IMR-90 (cell line): ENCODE data around the gene ATG9A. TPM values are rescaled to one million over a fixed set of nuclear protein-coding genes. Genes with fewer than 3 reads are reported as not detected.

Experiments
- ATAC-seq: fragments of 200-7000 bp; cut with Tn5 transposase; 2 replicates; pipeline ENCODE4 v1.9.1; 2020; ENCODE audit warnings: low read depth, mild to moderate bottlenecking, moderate library complexity
- BruUV-seq: library from RNA; stranded (reverse); fragments of 400-500 nt; replicated peaks from 2 replicates; lab custom pipeline; 2021; lab: Mats Ljungman, UMichigan
- CTCF ChIA-PET: fragments of 300-600 bp; formaldehyde crosslinking; extraction: SDS; loops from one replicate; lab custom pipeline; 2021; ENCODE audit warnings: antibody characterized with exemption; lab: Yijun Ruan, JAX
- POLR2A ChIA-PET: fragments of 300-600 bp; sonication (Branson Sonifier 250); formaldehyde crosslinking; loops from one replicate; lab custom pipeline; 2022; ENCODE audit warnings: antibody characterized with exemption; ENCODE audit not compliant: unreplicated experiment; lab: Charles Lee
- DNase-seq: peaks from one replicate; pipeline ENCODE4 v3.0.0; 2013
- H2AFZ ChIP-seq: replicated peaks from 2 replicates; pipeline ENCODE3; 2013; ENCODE audit warnings: low read length, mild to moderate bottlenecking; ENCODE audit not compliant: poor library complexity
- H2AK5ac ChIP-seq: 2 replicates; pipeline ENCODE4 v1.6.1; 2013; ENCODE audit warnings: low read depth, low read length, inconsistent platforms
- H2AK9ac ChIP-seq: replicated peaks from 2 replicates; pipeline ENCODE3; 2013; ENCODE audit warnings: mild to moderate bottlenecking, low read depth, low read length, moderate library complexity; ENCODE audit not compliant: poor library complexity
- H2BK120ac ChIP-seq: 2 replicates; pipeline ENCODE4 v1.6.1; 2013; ENCODE audit warnings: low read depth, low read length, inconsistent platforms
- H2BK15ac ChIP-seq: 3 replicates; pipeline ENCODE4 v1.6.1; 2013; ENCODE audit warnings: low read depth, low read length, inconsistent platforms
- H2BK20ac ChIP-seq: 2 replicates; pipeline ENCODE4 v1.6.1; 2013; ENCODE audit warnings: low read depth, mild to moderate bottlenecking, inconsistent platforms, low read length, moderate library complexity
- H2BK5ac ChIP-seq: 2 replicates; pipeline ENCODE4 v1.6.1; 2013; ENCODE audit warnings: mild to moderate bottlenecking, low read depth, low read length, inconsistent platforms; ENCODE audit not compliant: poor library complexity, severe bottlenecking
- H3K14ac ChIP-seq: replicated peaks from 2 replicates; pipeline ENCODE4 v1.6.1; 2013; ENCODE audit warnings: low read depth, low read length, inconsistent platforms
- H3K18ac ChIP-seq: 2 replicates; pipeline ENCODE4 v1.6.1; 2013; ENCODE audit warnings: low read depth, low read length, control low read depth
- H3K23ac ChIP-seq: 2 replicates; pipeline ENCODE4 v1.6.1; 2013; ENCODE audit warnings: low read depth, low read length, inconsistent platforms
- H3K27ac ChIP-seq: 2 replicates; pipeline ENCODE4 v1.5.1; 2013; ENCODE audit warnings: mild to moderate bottlenecking, control low read depth, low read length; ENCODE audit not compliant: insufficient read depth
- H3K27me3 ChIP-seq: 2 replicates; pipeline ENCODE4 v1.6.1; 2013; ENCODE audit warnings: low read length; ENCODE audit not compliant: control insufficient read depth, insufficient read depth
- H3K36me3 ChIP-seq: 2 replicates; pipeline ENCODE4 v1.6.1; 2013; ENCODE audit warnings: low read length, mixed read lengths; ENCODE audit not compliant: control insufficient read depth, insufficient read depth
- H3K4ac ChIP-seq: 2 replicates; pipeline ENCODE4 v1.6.1; 2013; ENCODE audit warnings: low read depth, low read length, inconsistent platforms
- H3K4me1 ChIP-seq: 2 replicates; pipeline ENCODE4 v1.6.1; 2013; ENCODE audit warnings: low read length, mixed read lengths; ENCODE audit not compliant: control insufficient read depth, insufficient read depth
- H3K4me2 ChIP-seq: 2 replicates; pipeline ENCODE4 v1.6.1; 2013; ENCODE audit warnings: low read depth, mild to moderate bottlenecking, control low read depth, low read length, moderate library complexity
- H3K4me3 ChIP-seq: 2 replicates; pipeline ENCODE4 v1.5.1; 2013; ENCODE audit warnings: low read depth, mild to moderate bottlenecking, control low read depth, low read length, moderate library complexity; ENCODE audit not compliant: insufficient read depth
- H3K56ac ChIP-seq: 2 replicates; pipeline ENCODE4 v1.6.1; 2013; ENCODE audit warnings: low read length, inconsistent platforms; ENCODE audit not compliant: insufficient read depth; ENCODE audit errors: extremely low read depth
- H3K79me1 ChIP-seq, 2 experiments: 2 replicates each; pipeline ENCODE4 v1.6.1; 2013; ENCODE audit warnings: low read length in 2 of 2, inconsistent platforms in 1 of 2, low read depth in 1 of 2
- H3K9ac ChIP-seq: 2 replicates; pipeline ENCODE4 v1.6.1; 2013; ENCODE audit warnings: low read depth, low read length, control low read depth
- H3K9me1 ChIP-seq: 2 replicates; pipeline ENCODE4 v1.6.1; 2013; ENCODE audit warnings: low read length, inconsistent platforms; ENCODE audit not compliant: insufficient read depth
- H3K9me3 ChIP-seq: 2 replicates; pipeline ENCODE4 v1.6.1; 2013; ENCODE audit warnings: low read length; ENCODE audit not compliant: control insufficient read depth, insufficient read depth
- H4K20me1 ChIP-seq: 2 replicates; pipeline ENCODE4 v1.6.1; 2013; ENCODE audit warnings: low read length, inconsistent platforms; ENCODE audit not compliant: insufficient read depth
- H4K5ac ChIP-seq: 2 replicates; pipeline ENCODE4 v1.6.1; 2013; ENCODE audit warnings: mild to moderate bottlenecking, low read depth, low read length, control low read depth
- H4K8ac ChIP-seq, 2 experiments: 2 replicates each; pipeline ENCODE4 v1.6.1; 2013; ENCODE audit warnings: low read depth in 2 of 2, low read length in 2 of 2, control low read depth in 1 of 2, inconsistent platforms in 1 of 2
- H4K91ac ChIP-seq: 2 replicates; pipeline ENCODE4 v1.6.1; 2013; ENCODE audit warnings: low read depth, low read length, inconsistent platforms; ENCODE audit not compliant: insufficient read depth
- CEBPB ChIP-seq: IDR thresholded peaks from 2 replicates; pipeline ENCODE4 v1.6.1; 2012; ENCODE audit warnings: low read depth, low read length, improper control_type of control experiment
- CHD1 ChIP-seq: IDR thresholded peaks from 2 replicates; pipeline ENCODE4 v1.6.1; 2012; ENCODE audit warnings: low read depth, low read length, improper control_type of control experiment
- CTCF ChIP-seq: conservative IDR thresholded peaks from 2 replicates; pipeline ENCODE4 v1.5.1; 2012; ENCODE audit warnings: mild to moderate bottlenecking, low read depth, low read length, improper control_type of control experiment
- ELK1 ChIP-seq: fragments of 150-350 bp; IDR thresholded peaks from 2 replicates; pipeline ENCODE4 v1.6.1; 2016; ENCODE audit warnings: low read depth, mild to moderate bottlenecking, low read length, moderate library complexity, borderline replicate concordance
- FOS ChIP-seq: fragments of 150-350 bp; IDR thresholded peaks from 2 replicates; pipeline ENCODE4 v1.6.1; 2016; ENCODE audit warnings: low read depth, low read length
- MAFK ChIP-seq: IDR thresholded peaks from 2 replicates; pipeline ENCODE4 v1.6.1; 2012; ENCODE audit warnings: low read depth, low read length, improper control_type of control experiment
- MAZ ChIP-seq: IDR thresholded peaks from 2 replicates; pipeline ENCODE4 v1.6.1; 2012; ENCODE audit warnings: low read depth, mild to moderate bottlenecking, low read length, improper control_type of control experiment, moderate library complexity, borderline replicate concordance
- MXI1 ChIP-seq: IDR thresholded peaks from 2 replicates; pipeline ENCODE4 v1.6.1; 2012; ENCODE audit warnings: low read depth, mild to moderate bottlenecking, low read length, moderate library complexity, borderline replicate concordance
- NFE2L2 ChIP-seq: fragments of 150-350 bp; IDR thresholded peaks from 2 replicates; pipeline ENCODE4 v1.6.1; 2016; ENCODE audit warnings: low read depth, mild to moderate bottlenecking, low read length
- POLR2A ChIP-seq: IDR thresholded peaks from 2 replicates; pipeline ENCODE4 v1.6.1; 2012; ENCODE audit warnings: mild to moderate bottlenecking, low read depth, low read length
- RAD21 ChIP-seq: IDR thresholded peaks from 2 replicates; pipeline ENCODE4 v1.6.1; 2012; ENCODE audit warnings: low read length, improper control_type of control experiment
- RCOR1 ChIP-seq: IDR thresholded peaks from 2 replicates; pipeline ENCODE4 v1.6.1; 2012; ENCODE audit warnings: mild to moderate bottlenecking, low read length, improper control_type of control experiment; ENCODE audit not compliant: insufficient replicate concordance
- RFX5 ChIP-seq: IDR thresholded peaks from 2 replicates; pipeline ENCODE4 v1.8.0; 2012; ENCODE audit warnings: low read depth, mild to moderate bottlenecking, low read length, moderate library complexity
- SMC3 ChIP-seq: fragments of 150-350 bp; IDR thresholded peaks from 2 replicates; pipeline ENCODE4 v1.6.1; 2016; ENCODE audit warnings: low read depth, mild to moderate bottlenecking, antibody characterized with exemption, low read length, moderate library complexity
- USF2 ChIP-seq: fragments of 150-350 bp; IDR thresholded peaks from 2 replicates; pipeline ENCODE4 v1.6.1; 2017; ENCODE audit warnings: mild to moderate bottlenecking, antibody characterized with exemption, low read length, low read depth
- WGBS, 2 experiments: methylation state at CpG; one replicate each; pipeline versions ENCODE4 v1.1.5 to v1.1.7; 2013; ENCODE audit warnings: missing lambda C conversion rate in 2 of 2; ENCODE audit not compliant: insufficient read length in 1 of 2; ENCODE audit errors: extremely low coverage in 2 of 2; 5-methylcytosine and 5-hydroxymethylcytosine counted together
- dilution Hi-C: fragments of 300-500 bp; cut with HindIII; formaldehyde crosslinking; loops from one replicate; pipeline ENCODE4 v1.14.3; 2018; ENCODE audit warnings: low sequenced_read_pairs; ENCODE audit not compliant: unreplicated experiment
- in situ Hi-C: fragments of 300-500 bp; cut with MboI; formaldehyde crosslinking; loops from 3 replicates; pipeline ENCODE4 v1.14.3; 2019; ENCODE audit warnings: low sequenced_read_pairs, inconsistent platforms, mixed read lengths
- intact Hi-C: fragments of 100-400 bp; cut with micrococcal nuclease; formaldehyde crosslinking; loops from 2 replicates; pipeline ENCODE4 v1.10.0; 2022
- polyA plus RNA-seq, 3 experiments: library from polyadenylated mRNA; depleted of rRNA; stranded (reverse); fragments of >200 nt; gene quantifications; 2 replicates each; pipeline ENCODE4 v1.2.3, GENCODE V29; 2012; ENCODE audit warnings: low replicate concordance in 1 of 3
- total RNA-seq: library from RNA; depleted of rRNA; stranded (reverse); fragments of >200 nt; gene quantifications from 2 replicates; pipeline ENCODE4 v1.2.3, GENCODE V29; 2012

ATG9A gene
- total and polyA plus RNA-seq, 2 of the 4 experiments (the other 2 are of a cell fraction), result 35.1 to 58.3 TPM

GRCh38 chr2:219210886-219211362 is 18.5 kb downstream of the ATG9A start:
- Histone ChIP-seq H3K4ac (no peak overlapping the region), H3K27ac (no peak overlapping the region), H4K91ac (no peak overlapping the region), H3K18ac (no peak overlapping the region), H2BK5ac (no peak overlapping the region), H3K14ac (no peak overlapping the region), H2BK120ac (no peak overlapping the region), H3K79me1 (peaks cover 5 to 30% of the 10 kb centered on the region in 2 experiments; a peak in 3 of 4 replicates), H3K9me1 (peaks cover 8% of the 10 kb centered on the region; the same call in 1 of the 2 replicates), H3K4me1 (peaks cover 16% of the 10 kb centered on the region), H3K36me3 (peaks cover 55% of the 10 kb centered on the region), H4K8ac (no peak overlapping the region), H3K23ac (no peak overlapping the region), H4K5ac (no peak overlapping the region), H3K56ac (no peak overlapping the region), H4K20me1 (peaks cover 13% of the 10 kb centered on the region), H3K27me3 (no peaks in the 10 kb centered on the region), H3K4me3 (no peak overlapping the region), H3K4me2 (no peak overlapping the region), H3K9ac (no peak overlapping the region), H2AK5ac (no peak overlapping the region), H2AFZ (no peak overlapping the region), H2AK9ac (no peak overlapping the region), H3K9me3 (no peaks in the 10 kb centered on the region), H2BK15ac (no peak overlapping the region), H2BK20ac (no peak overlapping the region)
- DNase-seq (no peak), ATAC-seq (no peak)
- no peak for TF ChIP-seq RCOR1
- no peak for TF ChIP-seq MAFK
- no peak for TF ChIP-seq NFE2L2
- TF ChIP-seq CHD1, result no peak
- TF ChIP-seq POLR2A, result no peak
- TF ChIP-seq RAD21, result no peak
- no peak for TF ChIP-seq CTCF
- TF ChIP-seq SMC3, result no peak
- TF ChIP-seq MXI1, result no peak
- no peak for TF ChIP-seq CEBPB
- no peak for TF ChIP-seq RFX5
- TF ChIP-seq FOS, result no peak
- no peak for TF ChIP-seq ELK1
- TF ChIP-seq MAZ, result no peak
- no peak for TF ChIP-seq USF2
- no TSS peak for BruUV-seq
- dilution Hi-C loops (no loop called here), intact Hi-C loops (no loop called here), in situ Hi-C loops (no loop called here)
- ChIA-PET CTCF (interaction anchor here (0.6 kb wide), 1 partner anchor 77 kb away, joined by 3 read pairs; no protein-coding TSS in a partner anchor), POLR2A (no interaction called here)
- 89% methylated on average over 5 of the region's 9 CpGs; no CpG with 5 or more reads in 1 of the 2 experiments for WGBS, 2 experiments
